ENCODE measurements around the gene FRAS1.

- TF ChIP-seq RFX5 (IDR thresholded peaks at IDR 0.05; ENCODE audit: borderline replicate concordance, low read depth, low read length) = no peak
- TF ChIP-seq CBX5 (IDR thresholded peaks at IDR 0.05; ENCODE audit: low read depth, low read length) = no peak
These were observed 306.0 kb downstream of the FRAS1 start for GRCh38 chr4:78363031-78363570.

Measured in H1 (cell line).